Effector CD4-positive, alpha-beta T cell (primary cell): ENCODE measurements around the gene SRGAP1.
"Not testable (repeated sequence)": the region's sequence is repeated elsewhere in the genome, so short reads cannot be mapped to it uniquely, and the experiment has no call there.

ENCODE experiments used
- DNase-seq: peaks from one replicate; pipeline ENCODE4 v3.0.0-alpha.2; 2020

SRGAP1 gene

GRCh38 chr12:64018116-64018515 is 173.6 kb downstream of the SRGAP1 start:
- not testable (repeated sequence) for DNase-seq

GRCh38 chr12:64018524-64018923 is 174.0 kb downstream of the SRGAP1 start:
- DNase-seq = no peak

GRCh38 chr12:64019101-64019500 is 174.6 kb downstream of the SRGAP1 start:
- no peak for DNase-seq

DNA sequence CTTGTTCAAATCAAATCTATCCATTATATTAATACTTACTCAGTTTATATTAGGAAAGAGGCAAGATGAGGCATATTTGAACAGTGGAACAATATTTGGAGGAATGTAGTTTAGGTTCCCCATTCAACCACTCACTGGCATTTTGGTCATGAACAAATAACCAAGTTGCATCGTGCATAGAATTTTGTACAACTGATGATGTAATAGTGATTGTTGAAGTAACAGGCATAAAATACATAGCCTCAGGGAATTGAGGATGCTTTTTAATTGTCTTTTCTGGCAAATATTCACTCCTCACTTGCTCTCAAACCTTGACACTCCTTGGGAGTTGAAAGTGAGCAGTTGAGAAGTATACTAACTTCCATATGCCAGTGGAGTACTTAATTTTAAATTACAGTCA is 175.2 kb downstream of the SRGAP1 start:
- no peak for DNase-seq

GRCh38 chr12:64025174-64025958 is 180.9 kb downstream of the SRGAP1 start:
- DNase-seq = no peak

- DNase-seq = no peak
Measured at GRCh38 chr12:64027311-64027710, 182.8 kb downstream of the SRGAP1 start.

DNA sequence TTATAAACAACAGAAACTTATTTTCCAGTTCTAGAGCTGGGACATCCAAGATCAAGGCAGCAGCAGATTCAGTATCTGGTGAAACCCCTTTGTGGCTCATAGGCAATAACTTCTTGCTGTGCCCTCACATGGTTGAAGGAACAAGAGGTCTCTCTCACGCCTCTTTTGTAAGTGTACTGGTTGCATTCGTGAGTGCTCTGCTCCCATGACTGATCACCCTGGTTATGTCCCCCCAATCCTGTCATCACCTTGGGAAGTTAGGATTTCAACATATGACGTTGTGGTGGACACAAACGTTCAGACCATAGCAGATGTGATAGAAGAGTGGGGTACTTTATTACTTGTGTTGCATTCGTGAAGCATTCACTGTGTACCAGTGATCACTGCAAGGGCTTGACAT is 184.0 kb downstream of the SRGAP1 start:
- DNase-seq = no peak

DNA sequence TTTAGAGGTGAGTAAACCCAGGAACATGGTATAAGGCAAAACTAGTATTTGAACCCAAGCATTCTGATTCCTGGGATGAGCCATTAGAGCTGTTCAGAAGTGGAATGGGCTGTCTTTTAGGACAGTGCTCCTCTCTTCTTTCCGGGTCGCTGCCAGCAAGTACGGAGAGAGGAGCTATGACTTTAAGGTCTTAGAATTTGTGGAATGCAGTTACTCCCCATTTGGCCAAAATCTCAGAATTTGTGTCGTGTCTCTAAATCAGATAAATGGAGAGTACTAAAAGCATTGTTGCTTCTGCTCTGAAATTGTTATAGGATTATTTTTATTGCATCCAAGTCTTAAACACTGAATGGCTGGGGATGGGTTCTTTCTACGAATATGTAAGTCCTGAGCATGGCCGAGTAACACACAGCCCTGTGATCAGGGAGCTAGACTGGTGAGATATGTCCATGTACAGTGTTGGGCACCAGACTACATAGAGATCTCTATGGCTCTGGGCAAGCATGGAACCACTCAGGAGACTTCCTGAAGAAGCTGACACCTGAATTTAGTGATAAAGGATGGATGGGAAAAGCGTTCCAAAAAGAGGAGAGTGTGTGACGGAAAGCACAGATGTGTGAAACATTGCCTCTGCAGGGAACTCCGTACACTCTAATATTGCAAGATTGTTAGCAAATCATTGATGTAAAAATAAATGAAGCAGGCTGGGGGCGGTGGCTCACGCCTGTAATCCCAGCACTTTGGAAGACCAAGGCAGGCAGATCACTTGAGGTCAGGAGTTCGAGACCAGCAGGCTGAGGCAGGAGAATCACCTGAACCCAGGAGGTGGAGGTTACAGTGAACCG is 184.7 kb downstream of the SRGAP1 start:
- no peak for DNase-seq

DNA sequence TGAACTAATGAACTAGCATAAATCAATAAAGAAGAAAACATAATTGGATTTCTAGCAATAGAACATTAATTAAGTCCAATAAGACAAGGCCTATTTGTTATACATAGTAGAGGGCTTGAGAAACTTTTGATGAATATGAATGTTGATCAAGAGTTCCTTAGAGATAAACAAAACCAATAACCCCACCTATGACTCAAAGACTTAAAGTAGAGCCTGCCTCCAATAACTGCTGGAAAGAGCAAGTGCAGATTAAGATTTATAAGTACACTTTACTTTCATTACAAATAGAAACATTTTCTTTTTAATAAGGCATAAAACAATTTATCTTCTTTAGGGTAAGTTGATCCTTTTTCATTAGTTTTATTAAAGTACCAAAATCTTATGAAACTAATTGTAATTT is 185.7 kb downstream of the SRGAP1 start:
- DNase-seq = no peak

GRCh38 chr12:64034056-64034455 is 189.6 kb downstream of the SRGAP1 start:
- not testable (repeated sequence) for DNase-seq

DNA sequence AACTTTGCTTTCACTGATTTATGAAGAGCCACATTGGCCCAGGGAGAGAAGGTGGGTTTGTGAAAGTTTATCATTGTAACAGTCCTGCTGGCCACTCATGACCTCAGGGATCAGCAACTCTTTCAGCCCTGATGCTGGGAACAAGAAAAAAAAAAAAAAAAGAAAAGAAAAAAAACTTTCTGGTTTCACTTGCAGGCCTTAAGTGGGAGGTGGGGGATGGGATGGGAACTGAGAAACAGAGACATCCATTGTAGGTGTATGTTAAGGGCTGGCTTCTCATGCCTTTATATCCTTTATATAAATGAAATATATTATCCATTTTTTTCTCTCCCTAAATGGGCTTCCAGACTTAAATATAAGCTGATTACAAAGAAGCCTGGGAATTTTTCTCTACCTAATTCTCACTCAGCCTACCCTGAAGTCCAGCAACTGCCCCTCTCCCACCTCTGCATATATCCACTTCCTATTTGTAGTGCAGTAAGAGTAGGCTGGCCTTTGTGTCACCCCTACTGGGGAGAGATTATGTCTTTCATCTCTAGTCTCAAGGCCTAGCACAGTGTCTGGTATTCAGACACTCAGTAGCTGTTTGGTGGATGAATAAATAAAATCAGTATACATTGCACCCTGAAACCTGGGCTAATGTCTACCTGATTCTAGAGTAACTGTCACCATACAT is 190.5 kb downstream of the SRGAP1 start:
- no peak for DNase-seq

DNA sequence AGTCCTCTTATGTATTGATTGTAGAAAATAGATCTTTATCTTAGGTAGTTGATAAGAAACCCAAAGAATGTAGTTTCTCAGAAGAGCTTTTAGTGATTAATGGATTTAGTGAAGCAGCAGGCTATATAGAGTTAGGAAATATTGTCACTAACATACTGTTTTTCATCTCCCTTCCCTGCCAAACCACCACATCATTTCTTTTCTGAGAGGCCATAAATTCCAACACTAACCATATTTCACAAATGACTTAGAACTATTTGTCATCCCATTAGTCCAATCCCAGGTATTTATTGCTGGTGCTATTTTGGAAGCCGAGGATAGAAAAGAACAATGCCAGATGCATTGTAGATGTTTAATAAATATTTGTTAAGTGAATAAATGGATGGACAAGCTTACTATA is 191.9 kb downstream of the SRGAP1 start:
- no peak for DNase-seq

- DNase-seq = no peak
Measured at GRCh38 chr12:64039281-64039871, 194.9 kb downstream of the SRGAP1 start.

GRCh38 chr12:64042911-64043310 is 198.4 kb downstream of the SRGAP1 start:
- DNase-seq = no peak

- no peak for DNase-seq
Measured at GRCh38 chr12:64044191-64044590, 199.7 kb downstream of the SRGAP1 start.

DNA sequence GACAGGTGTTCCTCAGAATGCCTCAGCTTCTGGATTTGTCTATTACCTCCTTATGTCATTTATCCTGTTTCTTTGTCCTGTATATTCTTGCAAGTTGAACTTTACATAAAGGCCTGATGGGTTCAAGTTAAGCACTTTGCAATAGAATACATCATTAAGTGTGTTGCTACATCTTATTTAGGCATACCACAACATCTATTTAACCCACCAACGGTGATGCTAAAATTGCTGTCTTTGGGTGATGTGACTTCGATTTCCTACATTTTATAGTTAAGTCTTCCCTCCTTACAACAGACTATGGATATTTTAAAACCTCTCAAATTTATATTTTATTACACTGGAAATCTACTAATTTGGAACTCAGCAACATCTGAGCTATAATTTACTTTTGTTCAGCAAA is 206.6 kb downstream of the SRGAP1 start:
- DNase-seq = no peak

DNA sequence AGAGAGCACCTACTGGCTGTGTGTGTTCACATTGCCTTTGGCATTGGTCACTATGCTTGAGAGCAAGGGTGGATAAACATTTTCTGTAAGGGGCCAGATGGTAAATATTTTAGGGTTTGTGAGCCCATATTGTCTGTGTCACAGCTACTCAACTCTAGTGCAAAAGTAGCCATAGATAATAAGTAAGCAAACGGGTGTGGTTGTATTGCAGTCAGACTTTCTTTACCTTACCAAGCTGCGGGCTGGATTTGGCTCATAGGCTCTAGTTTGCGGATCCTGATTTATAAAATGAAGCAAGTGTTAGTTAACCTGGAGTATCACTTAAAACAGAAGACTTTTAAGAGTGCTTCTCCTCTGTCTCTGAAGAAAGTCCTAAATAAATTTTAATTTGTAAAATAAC is 208.6 kb downstream of the SRGAP1 start:
- DNase-seq = no peak

DNA sequence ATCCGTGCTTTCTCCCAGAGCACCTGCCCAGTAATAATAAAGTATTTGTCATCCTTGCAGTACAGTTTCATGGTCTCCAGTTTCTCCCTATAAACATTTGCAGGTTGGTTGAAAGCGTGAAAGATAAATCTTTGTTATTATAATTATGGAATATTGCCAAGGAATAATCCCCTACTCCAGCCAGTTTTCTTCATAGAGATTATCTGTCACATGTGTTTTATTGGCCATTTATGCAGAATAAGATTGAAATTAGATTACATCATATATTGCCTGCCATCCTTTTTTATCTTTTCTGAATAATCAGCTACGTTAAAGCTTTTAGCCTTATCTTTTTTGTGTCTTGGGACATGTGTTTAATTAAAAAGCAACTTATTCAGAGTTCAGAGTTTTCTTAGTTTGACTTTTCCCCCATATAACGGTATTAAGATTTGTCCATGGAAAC is 209.6 kb downstream of the SRGAP1 start:
- DNase-seq = no peak

GRCh38 chr12:64056741-64057140 is 212.2 kb downstream of the SRGAP1 start:
- no peak for DNase-seq

DNA sequence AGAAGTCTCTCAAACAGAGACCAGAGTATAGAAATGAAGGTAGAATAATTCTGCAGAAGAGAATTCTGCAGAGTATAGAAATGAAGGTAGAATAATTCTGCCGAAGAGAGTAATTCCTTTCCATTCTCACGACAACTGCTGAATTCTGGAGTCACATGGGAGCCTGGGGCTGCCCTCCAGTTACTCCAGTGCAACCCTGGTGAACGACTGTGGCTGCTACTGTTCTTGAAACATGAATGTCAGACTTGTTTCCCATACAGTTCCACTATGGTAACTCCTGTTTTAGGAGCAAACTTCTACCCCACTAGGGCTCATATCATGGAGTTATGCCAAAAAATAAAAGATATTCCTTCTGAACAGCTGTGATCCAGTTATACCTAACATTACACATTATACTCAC is 213.2 kb downstream of the SRGAP1 start:
- DNase-seq = no peak

DNA sequence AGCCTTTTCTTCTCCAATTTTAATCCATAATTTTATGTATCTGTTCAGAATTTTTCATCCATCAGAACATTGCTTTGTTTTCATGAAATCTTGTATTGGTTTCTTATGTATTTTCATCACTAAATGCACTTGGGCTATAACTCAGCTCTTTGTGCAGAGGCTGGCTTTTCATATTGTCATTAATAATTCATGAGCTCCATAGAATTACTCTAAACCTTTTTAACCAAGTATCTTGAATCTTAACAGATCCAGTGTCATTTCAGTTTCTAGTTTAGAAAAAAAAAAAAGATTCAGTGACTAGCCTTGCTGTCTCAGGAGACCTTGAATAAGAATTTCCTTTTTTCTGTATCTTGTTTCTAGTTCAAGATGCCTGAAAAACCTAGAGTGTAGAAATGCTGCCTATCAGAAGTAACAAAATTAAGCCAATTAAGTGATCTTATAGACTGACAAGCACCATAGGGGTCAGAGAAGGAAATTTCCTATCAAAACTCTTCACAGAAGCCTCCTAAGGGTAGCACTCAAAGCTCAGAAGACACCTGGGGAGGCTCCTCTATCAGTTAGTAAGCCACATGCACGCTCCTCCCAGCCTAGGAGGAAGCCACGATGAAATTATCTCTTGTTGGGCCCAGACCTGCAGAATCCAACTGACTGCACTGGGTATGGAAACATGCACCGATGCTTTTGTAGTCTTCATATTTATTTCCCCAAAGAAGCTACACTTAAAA is 214.2 kb downstream of the SRGAP1 start:
- DNase-seq = no peak

DNA sequence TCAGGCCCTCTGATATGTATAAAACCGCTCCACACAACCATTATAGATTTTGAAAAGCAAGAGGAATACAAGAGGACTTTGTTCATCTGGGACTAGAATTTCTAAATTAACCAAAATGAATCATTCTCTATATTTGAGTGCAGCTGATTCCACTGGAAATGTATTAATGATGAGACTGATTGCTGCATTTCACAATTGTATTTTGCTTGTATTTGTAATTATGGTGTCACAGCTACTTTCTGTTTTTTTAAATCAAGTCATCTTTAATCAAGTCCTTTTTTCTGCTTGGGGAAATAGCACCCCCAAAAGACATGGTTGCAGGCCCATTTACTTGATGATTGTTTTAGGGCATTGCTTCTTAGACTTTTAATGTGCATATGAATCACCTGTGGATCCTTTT is 215.2 kb downstream of the SRGAP1 start:
- no peak for DNase-seq
